Thyroid gland (tissue), 4 donors: ENCODE results near the gene TFDP2. TPM values are rescaled to one million over a fixed set of nuclear protein-coding genes. Genes with fewer than 3 reads are reported as not detected.

Experiments used
- DNase-seq, 2 donors: peaks; one replicate each; pipeline ENCODE4 v3.0.0-alpha.2; 2019
- H3K27ac ChIP-seq, 3 donors: fragments of 200-600 bp; sonication (generic); 1 replicate in 2 of 3; 2 replicates in 1 of 3; pipeline ENCODE4 v1.5.1; 2016 to 2019; ENCODE audit warnings: mild to moderate bottlenecking in 1 of 3, moderate library complexity in 1 of 3
- H3K27me3 ChIP-seq: fragments of 200-600 bp; sonication (generic); one replicate; pipeline ENCODE4 v1.5.1; 2019
- H3K36me3 ChIP-seq, 2 donors: fragments of 200-600 bp; sonication (generic); one replicate each; pipeline ENCODE4 v1.5.1; 2016 to 2019
- H3K4me1 ChIP-seq, 2 donors: fragments of 200-600 bp; sonication (generic); one replicate each; pipeline ENCODE4 v1.5.1; 2017 to 2019
- H3K4me3 ChIP-seq, 3 donors: fragments of 200-600 bp; sonication (generic); replicated peaks in 1 of 3; 1 replicate in 2 of 3; 2 replicates in 1 of 3; pipeline ENCODE4 v1.5.1; 2016; ENCODE audit warnings: mild to moderate bottlenecking in 1 of 3
- H3K9me3 ChIP-seq: fragments of 200-600 bp; sonication (generic); one replicate; pipeline ENCODE4 v1.5.1; 2017
- CTCF ChIP-seq, 6 experiments: fragments of 200-600 bp in 3 of 6; fragments of 450-650 bp in 3 of 6; sonication (generic) in 3 of 6; IDR thresholded peaks; one replicate each; pipeline ENCODE4 v1.5.1; 2016 to 2019; ENCODE audit warnings: antibody characterized with exemption in 6 of 6, mild to moderate bottlenecking in 2 of 6, inconsistent platforms in 1 of 6, moderate library complexity in 1 of 6
- POLR2A ChIP-seq, 2 donors: fragments of 450-650 bp; IDR thresholded peaks; one replicate each; pipeline ENCODE4 v1.6.1; 2017; ENCODE audit warnings: antibody characterized with exemption in 2 of 2, mild to moderate bottlenecking in 2 of 2, moderate library complexity in 1 of 2
- WGBS, 2 donors: methylation state at CpG; one replicate each; pipeline ENCODE4 v1.1.5; 2017; 5-methylcytosine and 5-hydroxymethylcytosine counted together
- intact Hi-C: fragments of 100-400 bp; cut with DNase I; formaldehyde crosslinking; loops from one replicate; pipeline ENCODE4 v1.15.1; 2023
- total RNA-seq, 4 donors: library from RNA; depleted of rRNA; stranded (reverse); fragments of >200 nt; gene quantifications; one replicate each; pipeline ENCODE4 v1.2.3, GENCODE V29; 2016

Gene TFDP2
- total RNA-seq, 4 donors from 2014 or later: 67.7 to 174 (median 122) TPM

GRCh38 chr3:142046320-142047020 lies 102.9 kb downstream of the TFDP2 start:
- no peaks in the 10 kb centered on the region for H3K36me3 ChIP-seq
- no peak for DNase-seq
- no peaks in the 10 kb centered on the region for H3K4me1 ChIP-seq
- H3K9me3 ChIP-seq: no peaks in the 10 kb centered on the region
- intact Hi-C loops: no loop called here
- no peaks in the 10 kb centered on the region for H3K27me3 ChIP-seq
- 89 to 91% methylated on average over 6 of the region's 6 CpGs for WGBS, 2 donors
- no peak for TF ChIP-seq CTCF (IDR thresholded peaks at IDR 0.05)
- TF ChIP-seq POLR2A (IDR thresholded peaks at IDR 0.05): no peak
- H3K27ac ChIP-seq: no peak overlapping the region
- no peak overlapping the region for H3K4me3 ChIP-seq

GRCh38 chr3:142040941-142041491 lies 108.3 kb downstream of the TFDP2 start:
- Histone ChIP-seq H3K9me3 (no peaks in the 10 kb centered on the region), H3K4me3 (no peak overlapping the region), H3K27ac (no peak overlapping the region), H3K27me3 (no peaks in the 10 kb centered on the region), H3K36me3 (no peaks in the 10 kb centered on the region), H3K4me1 (no peaks in the 10 kb centered on the region)
- TF ChIP-seq POLR2A (IDR thresholded peaks at IDR 0.05): no peak
- no peak for TF ChIP-seq CTCF (IDR thresholded peaks at IDR 0.05)
- 96 to 98% methylated on average over 2 of the region's 2 CpGs for WGBS, 2 donors
- DNase-seq: no peak
- intact Hi-C loops: no loop called here

GRCh38 chr3:142035308-142035922 lies 113.9 kb downstream of the TFDP2 start:
- no peak for DNase-seq
- Histone ChIP-seq H3K4me1 (no peaks in the 10 kb centered on the region), H3K9me3 (no peaks in the 10 kb centered on the region), H3K4me3 (no peak overlapping the region), H3K27me3 (no peaks in the 10 kb centered on the region), H3K27ac (no peak overlapping the region), H3K36me3 (no peaks in the 10 kb centered on the region)
- 97 to 100% methylated on average over 3 of the region's 3 CpGs for WGBS, 2 donors
- intact Hi-C loops: no loop called here
- no peak for TF ChIP-seq CTCF (IDR thresholded peaks at IDR 0.05)
- TF ChIP-seq POLR2A (IDR thresholded peaks at IDR 0.05): no peak

- WGBS, 2 donors: 99% methylated on average over 4 of the region's 4 CpGs
- H3K4me1 ChIP-seq: peaks cover 0 to 9% of the 10 kb centered on the region in 2 donors
- H3K36me3 ChIP-seq: no peaks in the 10 kb centered on the region
- TF ChIP-seq POLR2A (IDR thresholded peaks at IDR 0.05) (no peak), CTCF (IDR thresholded peaks at IDR 0.05) (no peak)
- H3K9me3 ChIP-seq: no peaks in the 10 kb centered on the region
- DNase-seq: no peak
- H3K4me3 ChIP-seq: no peak overlapping the region
- H3K27ac ChIP-seq: no peak overlapping the region
- intact Hi-C loops: no loop called here
- H3K27me3 ChIP-seq: no peaks in the 10 kb centered on the region
Measured at GRCh38 chr3:142033292-142033691, 116.1 kb downstream of the TFDP2 start.

- no peak for TF ChIP-seq POLR2A (IDR thresholded peaks at IDR 0.05)
- no peak for TF ChIP-seq CTCF (IDR thresholded peaks at IDR 0.05)
- Histone ChIP-seq H3K4me3 (no peak overlapping the region), H3K4me1 (peaks cover 0 to 9% of the 10 kb centered on the region in 2 donors), H3K27ac (no peak overlapping the region), H3K9me3 (no peaks in the 10 kb centered on the region), H3K36me3 (no peaks in the 10 kb centered on the region), H3K27me3 (no peaks in the 10 kb centered on the region)
- intact Hi-C loops: no loop called here
- DNase-seq: no peak
Measured at GRCh38 chr3:142031575-142031974, 117.8 kb downstream of the TFDP2 start.
